Middle frontal gyrus (tissue), 1 donor: Measurements from ENCODE around the gene USP47.

Source experiments
- DNase-seq: peaks from one replicate; pipeline ENCODE4 v3.0.0-alpha.2; 2015; ENCODE audit warnings: low spot score; ENCODE audit errors: extremely low spot score

The USP47 gene

GRCh38 chr11:11862999-11863398 lies 21.2 kb downstream of the USP47 start:
- DNase-seq: no peak

- DNase-seq: no peak
Measured at GRCh38 chr11:11864332-11864731, 22.6 kb downstream of the USP47 start.

- DNase-seq: no peak
Measured at GRCh38 chr11:11864803-11865202, 23.0 kb downstream of the USP47 start.

GRCh38 chr11:11865449-11865848 lies 23.7 kb downstream of the USP47 start:
- DNase-seq: no peak

GRCh38 chr11:11866203-11866602 lies 24.4 kb downstream of the USP47 start:
- DNase-seq: no peak

GRCh38 chr11:11867720-11868119 lies 25.9 kb downstream of the USP47 start:
- no peak for DNase-seq

GRCh38 chr11:11871991-11872401 lies 30.2 kb downstream of the USP47 start:
- no peak for DNase-seq

GRCh38 chr11:11876458-11876857 lies 34.7 kb downstream of the USP47 start:
- no peak for DNase-seq

GRCh38 chr11:11880179-11880578 lies 38.4 kb downstream of the USP47 start:
- DNase-seq: no peak

- no peak for DNase-seq
Measured at GRCh38 chr11:11882539-11882938, 40.8 kb downstream of the USP47 start.

- no peak for DNase-seq
Measured at GRCh38 chr11:11884351-11884750, 42.6 kb downstream of the USP47 start.

- DNase-seq: no peak
Measured at GRCh38 chr11:11884774-11885481, 43.2 kb downstream of the USP47 start.

- no peak for DNase-seq
Measured at GRCh38 chr11:11894486-11894885, 52.7 kb downstream of the USP47 start.

GRCh38 chr11:11895672-11896071 lies 53.9 kb downstream of the USP47 start:
- DNase-seq: no peak

- no peak for DNase-seq
Measured at GRCh38 chr11:11898648-11899047, 56.9 kb downstream of the USP47 start.

- DNase-seq: no peak
Measured at GRCh38 chr11:11899401-11899800, 57.6 kb downstream of the USP47 start.

- no peak for DNase-seq
Measured at GRCh38 chr11:11901929-11902328, 60.2 kb downstream of the USP47 start.

GRCh38 chr11:11909727-11910126 lies 68.0 kb downstream of the USP47 start:
- DNase-seq: no peak

- DNase-seq: no peak
Measured at GRCh38 chr11:11910541-11910940, 68.8 kb downstream of the USP47 start.

- no peak for DNase-seq
Measured at GRCh38 chr11:11913395-11913794, 71.6 kb downstream of the USP47 start.

GRCh38 chr11:11915625-11916024 lies 73.9 kb downstream of the USP47 start:
- no peak for DNase-seq

- DNase-seq: no peak
Measured at GRCh38 chr11:11916981-11917399, 75.2 kb downstream of the USP47 start.

- DNase-seq: no peak
Measured at GRCh38 chr11:11923828-11924227, 82.1 kb downstream of the USP47 start.

- DNase-seq: no peak
Measured at GRCh38 chr11:11929920-11930319, 88.1 kb downstream of the USP47 start.
